NCI-H2171 treated with DMSO at 0.1 percent for 48 hours (cell line): ENCODE data around the gene TRPM5.

Experiments
- DNase-seq: peaks from one replicate; lab custom pipeline; 2025; lab: John Stamatoyannopoulos, UW

TRPM5 gene

DNA sequence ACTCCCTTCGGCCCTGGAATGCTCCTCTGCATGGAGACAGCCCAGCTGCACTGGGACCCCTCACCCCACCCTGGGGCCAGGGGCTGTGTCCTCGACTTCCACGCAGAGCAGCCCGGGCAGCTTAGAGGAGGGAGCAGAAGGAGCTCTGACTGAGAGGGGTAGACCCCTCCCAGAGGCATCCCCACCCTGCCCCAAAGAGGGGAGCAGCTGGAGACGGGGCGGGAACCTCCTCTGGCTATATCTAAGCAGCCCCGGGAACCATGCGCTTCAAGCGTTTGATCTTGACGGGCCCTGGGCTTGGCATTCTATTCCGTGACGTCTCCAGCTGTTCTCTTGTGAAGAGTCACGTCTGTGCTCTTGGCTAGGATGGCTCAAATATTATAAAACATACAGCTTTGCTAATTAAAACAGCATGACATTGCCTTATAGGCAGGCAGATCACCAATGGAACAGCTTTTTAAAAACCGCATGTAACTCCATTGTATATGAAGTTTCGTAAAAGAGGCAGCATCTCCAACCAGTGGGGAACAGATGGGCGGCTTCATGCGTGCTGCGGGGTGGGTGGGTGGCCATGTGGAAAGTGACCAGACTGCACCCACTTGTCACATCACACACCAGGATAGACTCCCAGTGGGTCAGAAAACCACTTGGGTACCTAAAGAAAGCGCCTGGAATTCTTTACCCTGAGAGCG, 8.2 kb upstream of the TRPM5 start:
- no peak for DNase-seq

DNA sequence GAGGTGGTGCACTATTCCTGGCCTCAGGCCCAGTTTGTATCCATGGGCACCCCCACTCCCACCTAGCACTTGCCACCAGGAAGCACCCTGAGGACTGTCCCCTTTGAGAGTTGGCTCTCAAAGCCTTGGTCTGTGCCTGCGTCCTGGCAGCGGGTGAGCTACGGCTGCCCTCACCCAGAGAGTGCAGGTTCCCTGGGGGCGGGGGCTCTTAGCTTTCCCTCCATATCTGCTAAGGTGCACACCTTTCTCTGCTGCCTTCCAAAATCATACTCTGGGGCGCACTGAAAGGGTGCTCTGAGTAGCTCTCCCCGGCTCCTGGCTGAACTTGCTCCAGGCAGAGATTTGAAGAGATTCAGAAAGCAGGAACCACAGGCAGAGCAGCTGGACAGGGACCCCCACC, 7.6 kb upstream of the TRPM5 start:
- no peak for DNase-seq

DNA sequence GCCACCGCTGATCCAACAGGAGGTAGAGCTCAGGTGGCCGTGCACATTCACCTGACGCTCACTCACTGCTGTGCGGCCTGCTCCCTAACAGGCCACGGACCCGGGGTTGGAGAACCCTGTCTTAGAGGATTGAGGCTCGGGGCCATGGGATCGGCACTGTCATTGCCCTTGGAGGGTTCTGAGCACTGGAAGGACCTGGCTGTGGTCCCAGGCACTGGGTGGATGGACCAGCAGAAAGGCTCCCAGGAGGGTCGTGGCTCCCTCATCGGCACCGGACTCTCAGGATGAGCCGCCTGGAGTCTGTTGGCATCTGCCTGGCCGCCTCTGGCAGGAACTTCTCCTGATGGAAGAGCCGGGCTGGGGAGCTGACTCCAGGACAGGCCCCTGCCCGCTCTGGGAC, 7.0 kb upstream of the TRPM5 start:
- DNase-seq = no peak

DNA sequence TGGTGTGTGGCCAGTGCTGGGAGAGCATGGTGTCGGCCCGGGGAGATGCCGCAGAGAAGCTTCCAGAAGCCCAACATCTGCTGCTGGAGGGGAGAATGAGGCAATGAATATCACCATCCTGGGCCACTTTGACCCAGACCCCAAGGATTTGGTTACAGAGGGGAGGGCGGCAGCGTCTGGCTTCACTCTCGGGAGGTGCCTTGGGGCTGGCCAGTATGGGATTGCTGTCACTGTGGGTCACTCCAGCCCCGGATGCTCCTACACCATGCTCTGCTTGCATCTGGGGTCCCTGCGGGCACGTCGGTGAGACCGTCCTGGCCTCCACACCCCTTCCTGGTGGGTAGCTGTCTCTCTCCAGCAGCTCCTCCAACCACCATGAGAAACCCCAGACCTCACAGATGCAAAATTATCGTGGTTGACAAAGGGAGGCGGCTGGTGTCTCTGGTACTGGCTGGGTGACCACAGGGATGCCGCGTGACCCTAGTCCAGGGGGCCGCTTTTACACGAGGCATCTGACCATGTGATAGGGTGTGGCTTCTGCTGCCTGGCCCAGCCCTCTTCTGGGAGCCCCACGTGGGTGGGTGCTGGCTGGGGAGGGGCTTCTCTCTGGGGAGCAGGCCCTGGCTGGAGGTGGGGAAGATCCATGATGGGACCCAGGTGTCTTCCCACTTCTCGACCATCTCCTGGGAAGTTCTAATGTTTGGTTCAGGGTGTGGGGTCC, 6.2 kb upstream of the TRPM5 start:
- DNase-seq = no peak

DNA sequence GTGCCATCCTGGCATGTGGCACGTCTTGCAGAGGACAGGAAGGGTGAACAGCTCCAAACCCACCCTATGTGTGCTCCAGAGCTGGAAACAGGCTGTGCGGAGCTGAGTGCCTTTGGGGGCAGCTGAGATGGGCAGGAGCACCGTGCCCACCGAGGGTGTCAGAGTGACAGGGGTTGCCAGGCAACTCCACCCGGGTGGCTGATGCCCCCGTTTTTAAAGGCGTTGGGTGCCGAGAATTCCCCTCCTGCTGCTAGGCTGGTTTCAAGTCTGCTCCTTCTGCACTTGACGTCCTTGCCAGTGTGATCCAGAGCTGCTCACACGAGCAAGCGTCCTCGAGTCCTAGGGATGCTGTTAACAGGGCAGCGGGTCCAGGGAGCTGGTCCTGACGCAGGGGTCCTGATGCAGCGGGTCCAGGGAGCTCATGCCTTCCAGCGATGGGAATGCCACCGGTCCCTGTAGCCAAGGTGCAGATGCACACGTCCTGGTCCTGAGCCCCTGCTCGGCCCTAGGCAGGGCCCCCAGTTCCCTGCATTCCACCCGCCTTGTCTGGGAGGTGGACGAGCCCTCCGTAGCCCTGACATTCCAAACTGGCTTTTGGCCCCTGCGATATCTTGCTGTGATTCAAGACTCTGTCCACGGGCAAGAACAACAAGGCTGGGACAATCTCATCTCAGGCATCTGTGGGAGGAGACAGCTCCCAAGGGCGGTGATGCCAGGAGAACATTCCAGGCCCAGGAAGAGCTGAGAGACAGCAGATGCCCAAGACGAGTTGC, 5.4 kb upstream of the TRPM5 start:
- DNase-seq = no peak

DNA sequence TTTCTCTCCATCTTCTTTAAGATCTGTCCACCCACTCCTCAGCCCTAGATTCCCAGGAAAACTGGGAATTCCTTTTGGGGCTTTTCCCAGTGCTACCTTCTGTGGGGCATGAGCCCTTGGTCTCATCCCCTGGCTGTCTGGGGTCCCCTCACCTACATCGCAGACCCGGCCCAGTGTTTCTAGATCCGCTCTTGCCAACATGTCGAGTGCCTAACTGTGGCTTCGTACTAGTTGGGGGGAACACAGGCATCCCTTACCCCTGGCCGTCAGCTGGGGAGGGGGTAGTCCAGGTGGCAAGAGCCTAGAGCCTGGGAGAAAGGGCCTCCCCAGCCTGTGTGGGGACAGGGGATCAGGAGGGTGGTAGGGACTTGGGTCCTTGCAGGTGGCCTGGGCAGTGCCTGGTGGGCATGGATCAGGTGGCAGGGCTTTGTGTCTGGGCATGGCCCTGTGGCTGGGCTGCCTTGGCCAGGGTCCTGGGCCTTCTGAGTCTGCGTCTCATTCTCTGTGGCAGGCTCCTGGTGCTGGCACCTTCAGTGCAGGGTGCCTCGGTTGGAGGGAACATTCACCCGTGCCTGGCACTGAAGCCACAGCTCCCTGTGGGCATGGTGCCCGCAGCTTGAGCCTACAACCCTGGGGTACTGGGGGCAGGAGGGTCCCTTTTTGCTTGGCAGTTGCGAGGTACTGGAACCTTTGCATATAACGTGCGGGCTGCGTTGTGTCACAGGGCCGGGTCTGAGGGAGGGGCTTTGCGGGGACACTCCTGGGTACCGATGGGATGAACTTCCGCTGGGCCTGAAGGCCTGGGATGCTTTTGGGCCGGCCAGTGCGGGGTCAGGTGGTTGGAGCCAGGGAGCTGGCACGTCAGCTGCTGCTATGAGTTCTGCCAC, 4.6 kb upstream of the TRPM5 start:
- DNase-seq = no peak

DNA sequence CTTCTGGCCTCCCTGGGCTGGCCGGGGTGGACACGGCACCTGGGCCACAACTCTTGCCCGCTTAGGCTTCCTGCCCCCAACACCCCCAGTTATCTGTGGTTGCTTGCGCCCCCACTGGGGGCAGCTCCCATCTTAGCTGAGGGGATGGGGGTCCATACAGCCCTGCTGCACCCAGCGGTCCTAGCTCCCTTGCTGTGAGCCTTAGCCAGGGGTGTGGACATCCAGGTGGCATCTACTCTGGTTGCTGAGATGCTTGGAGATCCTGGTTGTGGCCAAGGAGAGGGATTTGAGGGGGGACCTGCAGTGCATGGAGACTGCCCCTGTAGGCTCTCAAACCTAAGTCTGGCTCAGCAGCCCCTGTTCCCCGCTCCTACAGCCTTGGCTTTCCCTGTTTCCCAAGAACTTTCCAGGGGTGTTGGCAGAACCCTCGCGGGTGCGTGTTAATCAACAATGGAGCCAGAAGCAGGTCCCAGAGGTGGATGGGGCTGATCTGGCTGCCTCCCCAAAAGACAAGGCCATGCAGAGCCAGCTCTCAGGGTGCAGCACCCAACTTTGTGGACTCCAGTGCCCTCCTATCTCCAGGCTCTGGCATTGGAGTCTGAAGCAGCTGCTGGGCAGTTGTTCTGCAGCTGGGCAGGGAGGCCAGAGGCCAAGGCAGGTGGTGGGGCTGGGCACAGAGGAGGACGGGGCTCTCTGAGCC, 3.8 kb upstream of the TRPM5 start:
- DNase-seq = no peak

DNA sequence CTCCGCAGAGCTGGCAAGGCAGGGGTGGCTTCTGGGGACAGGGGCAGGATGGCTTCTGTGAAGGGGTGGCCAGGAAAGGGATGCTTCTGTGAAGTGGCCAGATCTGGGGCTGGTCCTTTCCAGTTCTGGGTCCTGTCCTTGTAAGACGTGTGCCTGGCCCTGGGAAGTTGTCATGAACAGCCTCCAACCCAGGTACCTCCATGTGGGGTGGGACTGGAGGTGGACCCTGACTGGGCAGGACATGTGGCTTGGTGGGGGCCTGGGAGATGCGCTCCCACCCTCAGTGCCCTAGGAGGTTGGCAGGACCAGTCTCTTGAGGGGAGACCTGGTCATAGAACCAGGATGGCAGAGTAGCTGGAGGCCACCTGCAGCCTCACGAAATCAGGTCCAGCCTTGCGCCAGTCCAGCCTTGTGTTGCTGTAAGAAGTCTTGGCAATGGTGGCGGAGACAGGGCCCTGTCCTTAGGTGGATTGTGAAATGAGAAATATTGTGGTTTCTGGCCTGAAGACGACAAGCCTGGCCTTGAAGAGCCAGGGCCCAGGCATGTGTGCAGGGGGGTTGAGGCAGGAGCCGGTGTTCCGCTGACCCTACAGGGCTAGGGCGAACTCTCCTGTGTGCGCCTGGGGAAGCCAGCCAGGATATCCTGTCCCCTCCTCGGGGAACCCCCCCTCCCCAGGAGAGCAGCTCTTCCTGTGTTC, 3.1 kb upstream of the TRPM5 start:
- DNase-seq = no peak

DNA sequence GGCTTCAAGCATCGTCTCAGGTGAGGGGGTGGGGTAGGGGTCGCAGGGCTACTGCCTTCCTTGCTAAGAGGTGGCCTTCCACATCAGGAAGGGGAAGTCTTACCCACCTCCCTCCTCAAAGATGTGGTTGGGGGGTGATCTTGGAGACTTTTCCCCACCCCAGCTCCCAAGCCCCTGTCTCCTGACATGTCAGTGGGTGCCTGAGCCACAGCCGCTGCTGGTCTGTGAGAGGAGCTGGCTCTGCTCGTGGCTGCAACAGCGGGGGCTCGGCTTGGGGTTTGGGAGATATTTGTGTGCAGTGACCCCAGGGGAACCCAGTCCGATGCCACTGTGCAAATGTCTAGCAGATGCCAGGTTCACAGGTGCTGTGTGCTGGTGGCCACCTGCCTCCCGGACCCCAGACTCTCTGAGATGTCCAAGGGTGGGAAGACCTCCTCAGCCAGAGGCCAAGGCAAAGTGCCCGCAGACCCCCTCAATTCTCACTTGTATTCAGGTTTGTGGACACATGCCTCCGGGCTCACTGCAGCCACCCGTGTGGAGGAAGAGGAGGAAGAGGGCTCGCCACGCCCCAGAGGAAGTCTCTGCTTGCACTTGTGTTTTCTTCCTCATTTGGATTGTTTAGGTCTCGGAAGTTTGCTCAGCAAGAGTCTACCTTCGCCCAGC, 2.4 kb upstream of the TRPM5 start:
- no peak for DNase-seq

DNA sequence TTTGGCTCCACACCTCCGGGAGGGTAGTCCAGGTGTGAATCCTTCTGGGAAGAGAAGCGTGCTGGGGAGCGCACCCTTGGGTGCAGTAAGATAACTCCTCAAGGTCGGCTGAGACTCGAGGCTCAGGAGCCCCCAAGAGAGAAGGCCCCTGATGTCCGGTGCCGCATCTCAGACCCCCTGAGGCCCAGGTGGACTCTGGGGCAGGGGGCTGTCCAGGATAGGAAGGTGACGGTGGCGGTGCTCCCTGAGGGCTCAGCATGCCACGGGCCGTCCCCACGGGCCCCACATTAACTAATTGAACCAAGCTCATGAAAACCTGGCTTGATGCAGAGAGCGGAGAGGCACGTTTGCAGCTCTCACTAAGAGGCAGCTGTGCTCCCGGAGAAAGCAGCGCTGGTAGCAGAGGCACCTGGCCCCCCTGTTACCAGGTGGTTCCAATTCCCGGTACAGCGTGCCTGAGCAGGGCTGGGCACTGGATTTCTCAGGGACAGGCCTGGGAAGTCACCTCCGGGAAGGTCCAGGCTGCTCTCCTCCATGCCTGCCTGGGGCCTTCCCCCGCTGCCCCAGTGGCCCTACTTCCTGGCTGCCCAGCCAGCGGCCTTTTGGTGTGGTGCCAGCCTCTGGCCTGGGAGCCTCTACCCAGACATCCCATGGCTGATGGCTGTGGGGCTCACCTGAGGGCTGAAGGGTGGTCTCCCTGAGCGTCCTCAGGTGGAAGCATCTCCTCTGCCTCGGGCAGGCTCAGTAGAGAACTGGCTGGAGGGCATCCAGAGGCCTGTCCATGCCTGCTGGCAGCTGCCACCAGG, 1.6 kb upstream of the TRPM5 start:
- DNase-seq = no peak

DNA sequence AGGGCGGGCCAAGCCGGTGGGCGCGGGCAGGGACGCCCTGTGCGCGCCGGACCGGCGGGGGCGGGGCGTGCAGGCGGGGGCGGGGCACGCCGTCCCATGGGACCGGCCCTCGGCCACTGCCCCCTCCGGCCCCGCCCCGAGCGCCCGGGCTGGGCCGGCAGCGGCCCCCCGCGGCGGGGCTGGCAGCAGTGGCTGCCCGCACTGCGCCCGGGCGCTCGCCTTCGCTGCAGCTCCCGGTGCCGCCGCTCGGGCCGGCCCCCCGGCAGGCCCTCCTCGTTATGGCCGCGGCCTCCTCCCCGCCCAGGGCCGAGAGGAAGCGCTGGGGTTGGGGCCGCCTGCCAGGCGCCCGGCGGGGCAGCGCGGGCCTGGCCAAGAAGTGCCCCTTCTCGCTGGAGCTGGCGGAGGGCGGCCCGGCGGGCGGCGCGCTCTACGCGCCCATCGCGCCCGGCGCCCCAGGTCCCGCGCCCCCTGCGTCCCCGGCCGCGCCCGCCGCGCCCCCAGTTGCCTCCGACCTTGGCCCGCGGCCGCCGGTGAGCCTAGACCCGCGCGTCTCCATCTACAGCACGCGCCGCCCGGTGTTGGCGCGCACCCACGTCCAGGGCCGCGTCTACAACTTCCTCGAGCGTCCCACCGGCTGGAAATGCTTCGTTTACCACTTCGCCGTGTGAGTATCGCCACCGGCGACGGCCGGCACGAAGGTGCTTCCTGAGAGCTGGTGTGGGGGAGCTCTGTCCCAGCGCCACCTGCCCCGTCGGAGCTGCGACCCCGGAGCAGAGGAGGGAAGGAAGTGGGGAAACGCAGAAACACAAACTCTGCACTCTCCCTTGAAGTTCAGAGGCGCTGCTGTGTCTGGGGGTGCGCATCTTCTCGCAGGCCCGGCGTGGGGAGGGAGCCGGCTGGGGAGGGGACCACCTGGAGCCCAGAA, 769 bp upstream of the TRPM5 start, which contains the start of gene KCNQ1:
KCNQ1 (plus strand) TSS at position 188 of the 925 bp plus-strand sequence; CDS start at position 279, 91 bp downstream.
- no peak for DNase-seq

DNA sequence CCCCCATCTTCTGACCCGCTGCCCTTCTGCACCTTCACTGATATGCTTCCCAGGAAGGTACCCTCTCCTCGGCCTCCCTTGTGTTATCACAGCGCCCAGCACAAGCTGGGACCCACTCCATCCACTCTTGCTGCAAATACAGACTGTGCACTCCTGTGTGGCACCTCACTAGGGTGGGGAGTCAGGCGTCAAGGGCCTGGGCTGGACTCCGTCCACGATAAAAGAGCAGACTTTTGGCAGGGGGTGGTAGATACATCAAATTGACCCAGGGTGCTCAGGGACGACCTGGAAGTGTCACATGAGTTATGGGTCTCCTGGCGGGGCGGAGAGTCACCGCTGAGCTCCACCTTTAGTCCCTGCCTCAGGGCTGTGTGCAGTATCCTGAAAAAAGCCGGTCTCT, 908 bp downstream of the TRPM5 start:
- no peak for DNase-seq

DNA sequence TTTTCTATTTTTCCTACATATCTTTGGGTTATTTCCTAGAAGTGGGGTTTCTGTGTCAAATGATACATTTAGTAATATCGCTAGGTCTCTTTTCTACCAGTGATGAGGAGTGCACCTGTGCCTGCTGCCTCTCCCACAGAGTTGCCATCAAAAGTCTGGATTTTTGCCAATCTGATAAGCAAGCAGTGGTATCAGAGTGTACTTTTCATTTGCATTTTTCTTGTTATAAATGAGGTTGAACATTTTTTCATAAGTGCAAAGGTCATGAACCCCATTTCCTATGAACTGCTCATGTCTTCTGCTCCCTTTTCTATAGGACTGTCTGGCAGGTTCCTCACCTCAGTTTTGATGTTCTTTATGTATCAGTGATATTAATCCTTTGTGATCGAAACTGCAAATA, 1.7 kb downstream of the TRPM5 start:
- no peak for DNase-seq

DNA sequence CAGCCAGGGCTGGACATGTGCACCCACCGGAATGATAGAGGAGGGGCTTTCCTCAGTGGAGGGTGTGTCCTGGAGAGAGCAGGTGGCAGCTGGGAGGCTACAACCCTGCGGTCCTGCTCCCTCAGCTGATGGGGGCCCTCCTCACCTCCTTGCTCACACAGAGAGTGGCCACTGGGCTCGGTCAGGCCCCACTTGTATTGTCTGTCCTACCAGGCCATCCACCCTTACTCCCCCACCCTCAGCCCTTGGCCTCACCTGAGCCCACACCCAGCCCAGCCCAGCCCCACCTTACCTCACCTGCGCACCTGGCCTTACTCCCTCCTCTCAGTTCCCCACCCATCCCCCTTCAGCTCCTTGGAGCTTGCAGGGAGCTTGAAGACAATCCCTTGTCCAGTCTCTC, 3.1 kb downstream of the TRPM5 start:
- DNase-seq = no peak

DNA sequence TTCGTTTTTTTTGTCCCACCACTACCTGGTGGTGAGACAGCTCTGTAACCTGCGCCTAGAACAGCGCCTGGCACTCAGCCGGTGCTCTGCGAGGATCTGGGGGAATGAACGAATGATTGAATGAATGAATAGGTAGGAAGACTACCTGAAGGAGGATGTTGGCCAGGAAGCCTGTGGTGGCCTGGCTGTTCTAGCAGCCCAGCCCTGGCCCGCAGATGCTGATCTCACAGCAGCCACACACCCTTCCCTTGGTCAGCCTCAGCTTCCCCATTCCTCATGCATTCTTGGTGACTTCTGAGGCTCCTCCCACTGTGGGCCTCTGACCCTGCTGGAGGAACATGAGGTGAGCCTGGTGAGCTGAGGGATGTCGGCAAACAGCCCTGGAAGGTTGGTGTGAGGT, 3.7 kb downstream of the TRPM5 start:
- no peak for DNase-seq

DNA sequence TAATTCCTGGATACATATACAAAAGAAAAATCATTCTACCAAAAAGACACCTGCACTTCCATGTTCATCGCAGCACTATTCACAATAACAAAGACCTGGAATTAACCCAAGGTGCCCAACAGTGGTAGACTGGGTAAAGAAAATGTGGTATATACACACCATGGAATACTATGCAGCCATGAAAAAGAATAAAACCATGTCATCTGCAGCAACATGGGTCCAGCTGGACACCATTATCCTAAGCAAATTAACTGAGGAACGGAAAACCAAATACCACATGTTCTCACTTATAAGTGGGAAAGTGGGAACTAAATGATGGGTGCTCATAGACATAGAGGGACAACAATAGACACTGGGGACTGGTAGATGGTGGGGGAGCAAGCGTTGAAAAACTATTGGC, 4.5 kb downstream of the TRPM5 start:
- no peak for DNase-seq

DNA sequence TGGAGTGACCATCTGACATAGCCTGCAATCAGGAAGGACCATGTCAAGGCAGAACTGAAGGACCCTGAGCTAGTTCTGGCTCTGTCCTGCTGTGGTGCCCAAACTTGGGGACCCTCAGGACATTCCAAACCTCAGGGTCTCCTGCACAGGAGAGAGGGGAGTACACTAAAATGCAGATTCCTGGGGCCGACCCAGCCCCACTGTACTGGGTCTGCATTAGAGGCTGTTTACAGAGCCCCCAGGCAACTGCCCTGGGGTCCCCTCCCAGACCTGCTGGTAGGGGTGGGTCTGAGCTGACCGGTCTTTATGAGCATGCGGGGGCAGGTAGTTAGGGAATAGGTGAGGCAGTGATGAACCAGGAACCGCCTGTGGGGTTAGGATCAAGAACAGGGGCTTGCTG, 6.8 kb downstream of the TRPM5 start:
- no peak for DNase-seq

DNA sequence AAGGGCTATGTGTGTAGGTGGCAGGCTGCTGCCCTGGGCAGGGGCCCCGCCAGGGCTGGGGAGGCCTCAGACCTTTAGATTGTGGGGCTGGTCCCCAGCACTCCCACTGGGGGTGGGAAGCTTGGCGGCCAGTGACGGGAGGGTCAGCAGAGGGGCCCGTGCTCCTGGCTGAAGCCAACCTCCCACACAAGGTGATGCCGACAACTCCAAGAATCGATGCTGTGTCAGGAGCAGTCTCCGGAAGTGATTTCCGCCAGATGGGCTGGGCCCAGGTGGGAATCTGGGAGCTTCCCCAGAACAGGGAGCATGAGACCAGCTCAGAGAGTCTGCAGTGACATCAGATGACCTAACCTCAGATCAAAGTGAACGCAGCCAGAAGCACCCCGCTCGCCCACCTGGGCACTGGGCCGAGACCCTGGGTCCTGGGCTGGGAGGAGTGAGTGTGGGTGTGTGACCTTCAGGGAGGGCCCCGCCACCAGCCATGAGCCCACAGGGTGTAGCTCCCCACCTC, 7.7 kb downstream of the TRPM5 start:
- DNase-seq = no peak
